NCI-H2081 treated with DMSO at 0.1 percent for 48 hours (cell line): ENCODE data around the gene CPLX3.

Experiments
- DNase-seq: peaks from one replicate; lab custom pipeline; 2025; lab: John Stamatoyannopoulos, UW

CPLX3 gene

DNA sequence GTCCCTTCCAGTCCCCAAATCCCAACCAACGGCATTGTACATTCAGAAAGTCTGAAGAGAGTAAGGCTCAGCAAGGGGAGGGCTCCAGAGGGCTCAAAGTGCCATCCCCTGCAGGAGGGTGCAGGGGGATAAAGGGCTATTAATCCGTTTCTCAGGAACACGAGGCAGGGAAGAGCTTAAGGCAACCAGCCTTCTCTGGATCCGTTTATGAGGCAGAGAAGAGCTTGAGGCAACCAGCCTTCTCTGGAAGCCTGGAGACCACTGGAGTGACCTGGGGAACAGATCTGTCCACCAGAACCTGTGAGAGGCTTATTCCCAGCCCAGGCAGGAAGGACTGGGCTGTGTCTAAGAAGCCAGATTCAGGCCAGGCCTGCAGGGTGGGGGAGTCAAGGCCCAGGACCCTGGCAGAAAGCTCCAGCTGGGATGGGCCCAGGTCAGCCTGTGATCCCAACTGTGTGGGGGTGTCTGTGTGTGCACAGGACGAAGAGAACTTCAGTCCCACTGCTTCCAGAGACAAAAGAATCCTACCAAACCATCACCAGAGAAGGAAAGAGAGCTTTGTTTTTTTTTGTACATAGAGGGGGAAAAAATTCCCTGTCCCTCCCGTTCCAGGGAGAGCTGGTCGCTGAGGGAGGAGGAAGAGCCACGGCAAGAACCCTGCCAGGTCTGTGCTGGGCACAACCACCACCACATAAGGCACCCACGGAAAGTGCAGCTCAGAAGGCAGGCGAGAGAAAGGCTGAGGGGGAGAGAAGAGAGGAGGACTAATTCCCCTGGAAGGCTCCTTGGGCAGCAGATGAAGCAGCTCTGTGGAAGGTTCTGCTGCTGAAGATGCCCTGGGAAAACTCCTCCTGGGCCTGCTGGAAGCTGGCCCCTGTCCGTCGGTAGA is 18.1 kb downstream of the CPLX3 start:
- no peak for DNase-seq

DNA sequence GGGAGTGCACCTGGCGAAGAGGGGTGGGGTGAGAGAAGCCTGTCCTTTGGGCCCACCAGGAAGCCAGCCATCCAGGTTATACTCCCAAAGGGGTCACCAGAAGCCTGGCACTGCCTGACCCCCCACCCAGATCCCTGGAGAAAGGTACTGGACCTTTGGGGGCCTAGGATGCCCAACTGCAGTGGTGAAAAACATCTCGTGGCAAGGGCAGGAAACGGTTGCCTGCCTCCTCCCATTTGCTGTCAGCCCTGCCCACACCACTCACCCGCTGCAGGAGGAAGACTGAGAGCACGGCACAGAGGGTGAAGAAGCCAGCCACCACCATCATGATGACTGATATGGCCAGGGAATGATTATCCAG is 18.8 kb downstream of the CPLX3 start:
- no peak for DNase-seq

DNA sequence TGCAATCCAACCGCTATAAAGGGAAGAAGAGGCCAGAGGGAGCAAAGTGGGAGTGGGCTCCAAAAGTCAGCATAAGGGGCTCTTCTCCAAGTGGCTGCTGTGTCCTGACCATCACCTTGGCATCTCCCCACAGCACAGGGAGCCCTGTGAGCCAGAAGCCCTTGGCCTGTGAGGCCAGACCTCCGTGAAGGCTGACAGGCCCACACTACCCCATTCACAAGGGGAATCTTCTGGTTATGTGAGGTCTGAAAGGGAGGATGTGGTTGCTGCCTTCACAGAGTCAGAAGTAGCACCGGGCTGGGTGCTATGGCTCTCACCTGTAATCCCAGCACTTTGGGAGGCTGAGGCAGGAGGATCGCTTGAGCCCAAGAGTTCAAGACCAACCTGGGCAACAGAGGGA is 19.2 kb downstream of the CPLX3 start:
- DNase-seq = no peak

DNA sequence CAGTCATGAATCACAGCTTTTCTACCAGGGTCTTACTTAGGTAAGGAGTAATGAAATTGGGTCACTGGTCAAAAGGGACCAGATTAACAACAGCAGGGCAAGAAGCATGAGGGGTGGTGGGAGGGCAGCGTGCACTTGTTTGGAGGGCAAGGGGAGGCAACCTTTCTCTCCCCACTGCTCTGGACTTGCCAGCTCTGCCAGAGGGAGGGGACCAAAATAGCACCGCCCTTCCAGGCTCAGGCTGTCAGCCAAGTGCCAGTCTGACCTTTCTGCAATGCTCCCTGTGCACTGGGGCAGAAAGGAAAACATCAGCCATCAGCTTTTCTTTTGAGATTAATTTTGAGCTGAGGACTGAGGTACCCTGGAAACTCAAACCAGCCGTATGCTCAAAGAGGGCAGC is 21.0 kb downstream of the CPLX3 start:
- DNase-seq = no peak

DNA sequence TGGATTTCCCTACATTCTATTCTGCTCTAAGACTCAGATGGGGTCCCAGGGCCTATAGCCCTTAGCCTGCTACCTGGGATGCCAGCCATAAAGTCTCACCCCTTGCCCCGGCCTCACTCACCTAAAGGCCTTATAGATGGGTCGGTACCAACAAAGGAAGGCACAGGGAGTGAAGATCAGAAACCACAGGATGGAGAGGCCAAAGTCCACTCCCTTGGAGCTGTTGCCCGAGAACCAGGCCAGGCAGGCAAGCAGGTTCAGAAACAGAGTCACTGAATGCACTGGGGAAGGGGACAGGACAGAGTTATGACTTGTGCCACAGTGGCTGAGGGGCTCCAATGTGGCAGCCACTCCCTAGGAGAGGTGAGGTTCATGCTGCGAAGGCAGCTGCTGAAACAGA is 24.0 kb downstream of the CPLX3 start:
- DNase-seq = no peak

DNA sequence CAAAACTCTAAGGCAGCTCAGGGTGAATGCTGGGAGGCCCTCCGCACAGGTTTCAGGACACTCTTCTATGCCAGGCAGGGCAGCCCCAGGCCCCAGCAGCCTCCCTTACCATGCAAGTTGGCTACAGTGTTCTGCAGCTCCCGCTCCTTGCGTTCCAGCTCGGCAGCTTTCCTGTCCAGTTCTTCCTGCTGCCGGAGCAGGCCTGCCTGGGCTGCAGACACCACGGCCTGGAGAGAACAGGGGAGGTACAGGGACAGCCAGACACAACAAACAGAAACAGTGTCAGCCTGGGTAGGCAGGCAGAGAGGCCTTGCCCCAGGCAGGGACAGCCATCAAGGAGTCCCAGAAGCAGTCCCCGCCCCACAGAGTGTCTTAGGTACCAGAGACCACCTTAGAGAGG is 25.5 kb downstream of the CPLX3 start:
- no peak for DNase-seq

DNA sequence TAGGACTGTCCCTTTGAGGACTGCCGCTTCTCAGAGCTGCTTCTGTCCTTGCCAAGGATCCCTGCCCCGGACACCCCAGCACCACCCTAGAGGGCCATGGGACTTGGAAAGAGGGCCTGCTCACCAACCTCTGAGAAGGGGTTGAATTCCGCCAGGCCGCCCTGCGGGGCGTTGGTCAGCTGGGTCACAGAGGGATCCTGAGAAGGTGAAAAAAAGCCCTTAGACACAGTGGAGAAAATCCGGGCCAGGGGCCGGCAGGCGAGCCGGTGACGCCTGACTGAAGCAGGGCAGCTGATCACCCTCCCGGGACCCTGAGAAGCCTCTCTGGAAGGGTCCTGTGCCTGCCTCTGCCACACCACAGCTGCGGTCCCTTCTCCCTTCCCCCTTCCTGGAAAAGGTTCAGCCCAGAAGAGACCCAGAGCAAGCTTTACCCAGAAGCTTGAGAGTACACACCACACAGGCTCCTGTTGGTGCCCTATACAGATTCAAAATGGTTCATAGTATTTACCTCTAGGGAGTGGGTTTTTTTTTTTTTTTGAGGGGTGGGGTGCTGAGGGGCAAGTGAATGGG is 28.1 kb downstream of the CPLX3 start:
- no peak for DNase-seq

DNA sequence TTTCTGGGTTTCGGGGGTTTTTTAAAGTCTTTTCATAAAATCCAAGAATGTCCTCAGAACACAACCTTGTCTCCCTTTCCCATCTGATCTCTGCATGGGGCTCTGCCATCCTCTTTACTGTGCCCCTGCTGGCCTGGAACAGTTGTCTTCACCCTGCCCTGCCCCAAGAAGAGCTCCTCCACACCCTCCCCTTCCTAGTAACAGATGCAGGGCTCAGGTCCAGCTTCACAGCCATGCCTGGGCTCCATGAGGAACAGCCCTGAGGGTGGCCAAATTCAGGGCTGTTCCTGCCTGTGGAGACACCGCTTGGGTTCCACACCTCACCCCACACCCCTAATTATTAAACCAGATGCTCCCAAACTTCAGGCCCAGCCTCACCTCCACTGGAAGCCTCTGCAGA is 29.4 kb downstream of the CPLX3 start:
- no peak for DNase-seq

DNA sequence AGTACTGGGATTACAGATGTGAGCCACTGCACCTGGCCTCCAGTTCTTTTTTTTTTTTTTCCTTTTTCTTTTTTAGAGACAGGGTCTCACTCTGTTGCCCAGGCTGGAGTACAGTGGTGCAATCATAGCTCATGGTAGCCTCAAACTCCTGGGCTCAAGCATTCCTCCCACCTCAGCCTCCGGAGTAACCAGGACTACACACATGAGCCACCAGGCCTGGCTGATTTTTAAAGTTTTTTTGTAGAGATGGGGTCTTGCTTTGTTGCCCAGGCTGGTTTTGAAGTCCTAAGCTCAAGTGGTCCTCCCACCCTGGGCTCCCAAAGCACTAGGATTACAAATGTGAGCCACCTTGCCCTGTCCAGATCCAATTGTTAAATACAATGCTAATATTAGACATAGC is 30.1 kb downstream of the CPLX3 start:
- DNase-seq = no peak

DNA sequence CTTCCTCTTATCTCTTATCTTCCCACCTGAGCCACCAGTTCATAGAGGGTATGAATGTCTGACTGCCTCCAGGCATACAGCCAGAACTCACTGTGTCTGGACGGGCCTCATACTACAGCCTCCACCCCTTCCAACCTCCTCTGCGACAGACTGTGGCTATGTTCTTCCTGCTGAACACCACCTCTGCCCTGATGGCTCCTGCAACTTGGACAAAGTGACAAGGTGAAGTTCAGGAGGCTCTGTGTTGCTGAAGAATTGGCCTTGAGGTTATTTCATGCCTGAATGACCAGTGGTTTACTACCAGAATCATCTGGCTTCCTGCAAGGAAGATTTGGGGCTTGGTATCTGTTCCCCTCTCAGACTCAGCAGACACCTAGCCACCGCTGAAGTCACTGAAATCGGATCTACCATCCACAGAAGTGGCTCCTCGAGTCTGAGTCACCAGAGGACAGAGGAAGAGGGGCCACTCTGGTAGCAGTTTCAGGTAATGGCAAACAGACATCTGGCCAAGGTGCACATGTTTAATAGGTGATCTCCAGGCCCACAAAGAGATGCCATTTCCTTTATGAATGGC is 30.7 kb downstream of the CPLX3 start:
- no peak for DNase-seq

DNA sequence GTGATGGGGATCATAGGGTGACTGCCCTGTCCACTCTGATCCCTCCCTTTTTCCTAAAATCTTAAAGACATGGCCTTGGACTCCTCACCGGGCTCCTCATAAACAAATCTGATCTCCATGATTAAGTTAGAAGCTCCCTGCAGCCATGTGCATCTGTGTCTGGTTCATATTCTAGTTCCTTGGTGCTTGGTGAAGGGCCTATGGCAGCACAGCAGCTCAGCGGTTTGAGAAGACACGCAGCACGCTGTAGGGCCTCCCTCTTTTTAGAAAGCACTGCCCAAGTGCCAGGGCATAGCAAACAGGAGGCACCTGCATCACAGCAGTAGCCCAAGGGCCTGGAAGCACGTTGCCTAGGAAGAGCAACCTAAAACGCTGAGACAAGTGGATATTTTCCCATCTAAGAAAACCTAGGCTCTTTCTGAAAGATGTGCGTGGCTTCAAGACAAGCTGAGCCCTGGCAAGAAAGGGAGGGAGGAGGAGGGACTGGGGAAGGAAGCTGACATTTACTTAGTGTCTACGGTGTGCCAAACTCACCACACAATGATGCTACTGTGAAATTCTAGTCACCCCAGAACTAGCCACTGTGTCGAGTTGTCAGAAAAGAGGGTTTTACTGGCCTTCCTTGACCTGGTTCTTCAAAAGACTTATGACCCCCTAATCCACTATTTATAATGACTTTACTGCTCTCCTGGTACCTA is 31.4 kb downstream of the CPLX3 start:
- DNase-seq = no peak

DNA sequence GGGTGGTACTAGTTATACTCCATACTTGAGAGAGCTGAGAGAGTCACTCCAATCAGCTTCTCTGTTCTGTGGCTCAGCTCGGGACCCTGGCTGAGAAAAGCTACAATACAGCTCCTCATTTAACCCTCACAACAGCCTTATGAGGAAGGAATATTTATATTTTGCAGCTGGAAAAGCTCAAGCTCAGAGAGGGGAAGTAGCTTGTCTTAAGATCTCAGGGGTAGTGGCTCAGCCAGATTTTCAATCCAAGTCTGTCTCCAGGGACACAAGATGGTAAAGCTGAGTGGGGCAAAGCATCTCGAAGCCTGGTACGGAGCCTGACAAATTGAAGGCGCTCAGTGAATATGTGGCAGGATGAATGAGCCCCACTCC is 31.9 kb downstream of the CPLX3 start:
- no peak for DNase-seq

DNA sequence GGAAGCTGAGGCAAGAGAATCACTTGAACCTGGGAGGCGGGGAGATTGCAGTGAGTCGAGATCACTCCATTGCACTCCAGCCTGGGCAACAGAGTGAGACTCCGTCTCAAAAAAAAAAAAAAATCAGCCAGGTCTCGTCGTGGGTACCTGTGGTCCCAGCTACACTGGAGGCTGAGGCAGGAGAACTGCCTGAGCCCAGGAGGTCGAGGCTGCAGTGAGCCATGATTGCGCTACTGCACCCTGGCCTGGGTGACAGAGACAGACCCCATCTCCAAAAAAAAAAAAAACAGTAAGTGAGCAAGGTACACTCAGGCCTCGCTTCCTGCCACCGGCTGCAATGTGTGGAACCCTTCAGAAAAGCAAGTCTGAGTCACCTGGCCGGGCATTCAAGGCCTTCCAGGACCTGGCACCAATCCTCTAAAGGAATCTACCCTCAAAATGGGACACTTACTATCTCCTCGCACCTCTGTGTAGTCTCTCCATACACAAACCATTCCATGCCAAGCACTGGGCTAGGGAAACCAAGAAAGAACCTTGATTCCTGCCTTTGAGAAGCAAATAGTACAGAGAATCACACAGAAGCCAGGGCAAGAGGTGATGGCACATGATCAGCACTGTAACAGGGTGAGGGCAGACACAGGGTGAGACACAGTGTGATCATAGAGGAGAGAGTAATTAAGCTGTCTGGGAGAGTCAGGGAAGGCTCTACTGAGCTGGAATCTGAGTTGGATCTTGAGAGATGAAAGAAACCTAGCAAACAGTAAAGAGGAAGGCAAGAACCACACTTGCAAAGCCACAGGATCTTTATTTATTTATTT is 37.0 kb downstream of the CPLX3 start:
- no peak for DNase-seq

DNA sequence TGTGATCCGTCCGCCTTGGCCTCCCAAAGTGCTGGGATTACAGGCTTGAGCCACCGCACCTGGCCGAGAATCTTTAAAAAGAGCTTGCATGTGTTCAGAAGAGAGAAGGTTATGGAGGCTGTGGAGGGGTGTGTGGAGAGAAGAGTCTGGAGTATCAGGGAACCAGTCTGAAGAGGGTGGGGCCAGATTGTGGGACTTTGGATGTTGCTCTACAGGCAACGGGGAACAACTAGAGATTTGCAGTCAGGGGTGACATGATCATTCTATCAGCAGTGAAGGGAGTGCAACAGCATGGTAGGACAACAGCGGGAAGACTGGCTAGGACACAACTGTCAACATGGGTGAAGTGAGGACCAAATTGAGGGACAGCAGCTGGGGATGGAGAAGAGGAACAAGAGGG is 37.9 kb downstream of the CPLX3 start:
- DNase-seq = no peak

DNA sequence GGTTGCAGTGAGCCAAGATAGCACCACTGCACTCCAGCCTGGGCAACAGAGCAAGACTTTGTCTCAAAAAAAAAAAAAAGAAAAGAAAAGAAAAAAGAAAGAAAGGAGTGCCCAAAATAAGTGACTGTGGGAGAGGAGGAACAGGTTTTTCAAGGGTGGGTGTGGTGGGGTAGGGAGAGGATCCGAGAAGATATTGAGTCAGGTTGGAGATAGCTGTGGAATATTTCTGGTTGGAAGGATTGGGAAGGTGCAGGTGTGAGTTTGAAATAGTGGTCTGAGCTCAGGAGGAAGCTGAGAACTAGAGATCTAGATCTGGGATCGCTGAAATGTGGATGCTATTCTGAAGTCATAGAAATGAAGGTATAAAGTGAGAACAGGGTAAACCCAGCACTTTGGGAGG is 38.9 kb downstream of the CPLX3 start:
- DNase-seq = no peak

DNA sequence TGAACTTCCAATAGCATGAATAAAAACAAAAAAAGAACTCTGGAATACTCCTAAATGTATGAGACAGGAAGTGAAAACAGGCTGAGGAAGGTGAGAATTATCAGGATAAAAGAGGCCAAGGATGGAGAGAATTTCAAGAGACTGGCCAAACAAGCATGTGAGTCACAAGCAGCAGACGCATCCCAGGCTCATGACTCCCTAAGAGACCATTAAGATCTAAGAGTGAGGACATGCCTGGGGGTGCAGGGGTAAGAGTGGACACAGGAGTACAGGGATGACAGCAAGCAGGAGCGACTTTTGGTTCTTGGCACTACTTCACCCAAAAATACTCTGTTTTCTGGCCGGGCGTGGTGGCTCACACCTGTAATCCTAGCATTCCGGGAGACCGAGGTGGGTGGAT is 39.7 kb downstream of the CPLX3 start:
- no peak for DNase-seq

DNA sequence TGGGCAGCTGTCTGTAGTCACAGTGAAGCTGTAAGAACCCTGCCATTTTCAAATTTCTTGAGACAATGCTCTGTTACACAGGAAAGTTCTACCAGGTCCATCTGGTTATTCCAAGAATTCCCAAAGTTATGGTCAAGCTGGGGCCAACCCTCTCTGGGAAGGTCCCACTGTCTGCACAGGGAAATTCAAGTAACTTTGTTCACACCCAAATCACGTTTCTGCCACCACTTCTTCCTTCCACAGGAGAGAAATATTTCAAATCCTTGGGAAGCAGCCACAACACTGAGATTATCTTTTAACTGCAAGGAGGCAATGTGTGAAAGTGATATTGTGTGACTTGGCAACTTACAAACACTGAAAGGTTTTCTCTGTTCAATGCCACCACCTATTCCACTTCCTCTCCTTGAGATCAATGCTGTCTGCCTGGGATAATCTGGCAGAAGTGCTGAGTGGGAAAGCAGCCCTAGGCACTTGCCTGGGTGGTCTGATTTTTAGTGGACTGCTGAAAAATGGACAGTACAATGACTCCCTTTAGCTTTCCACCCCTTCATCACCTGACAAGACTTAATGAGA is 41.1 kb downstream of the CPLX3 start:
- DNase-seq = no peak

DNA sequence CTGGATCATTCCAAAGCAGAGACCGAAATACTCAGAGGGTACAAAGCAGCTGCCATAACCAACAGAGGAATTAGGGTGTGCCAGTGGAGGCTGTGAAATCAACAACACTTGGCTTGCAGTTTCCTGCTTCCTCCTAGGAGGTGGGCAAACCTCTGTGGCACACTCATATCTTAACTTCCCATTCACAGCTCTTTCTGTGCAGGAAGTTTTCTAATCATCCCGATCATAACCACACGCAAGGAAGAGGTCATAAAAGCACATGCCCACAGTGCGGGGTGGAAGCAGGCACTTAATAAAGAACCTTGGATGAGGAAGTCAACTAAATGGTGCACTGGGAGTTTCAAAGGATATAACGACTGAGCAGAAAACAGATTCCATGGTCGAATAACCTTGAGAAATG is 41.6 kb downstream of the CPLX3 start:
- DNase-seq = no peak

DNA sequence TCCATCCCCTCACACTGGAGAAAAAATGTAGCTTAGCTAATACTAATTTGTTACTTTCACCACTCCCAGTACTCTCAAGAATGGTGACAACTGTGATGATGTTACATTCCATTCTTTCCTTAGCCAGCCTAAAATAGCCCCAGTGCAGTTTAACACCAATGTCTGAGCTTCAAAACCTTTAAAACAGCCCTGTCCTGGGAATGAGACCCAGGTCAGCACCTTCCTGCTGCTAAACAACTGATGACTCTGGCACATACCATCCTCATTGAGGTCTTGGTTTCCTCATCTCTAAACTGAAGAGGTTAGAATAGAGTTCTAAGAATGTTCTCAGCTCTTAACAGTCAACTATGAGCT is 42.9 kb downstream of the CPLX3 start:
- DNase-seq = no peak

DNA sequence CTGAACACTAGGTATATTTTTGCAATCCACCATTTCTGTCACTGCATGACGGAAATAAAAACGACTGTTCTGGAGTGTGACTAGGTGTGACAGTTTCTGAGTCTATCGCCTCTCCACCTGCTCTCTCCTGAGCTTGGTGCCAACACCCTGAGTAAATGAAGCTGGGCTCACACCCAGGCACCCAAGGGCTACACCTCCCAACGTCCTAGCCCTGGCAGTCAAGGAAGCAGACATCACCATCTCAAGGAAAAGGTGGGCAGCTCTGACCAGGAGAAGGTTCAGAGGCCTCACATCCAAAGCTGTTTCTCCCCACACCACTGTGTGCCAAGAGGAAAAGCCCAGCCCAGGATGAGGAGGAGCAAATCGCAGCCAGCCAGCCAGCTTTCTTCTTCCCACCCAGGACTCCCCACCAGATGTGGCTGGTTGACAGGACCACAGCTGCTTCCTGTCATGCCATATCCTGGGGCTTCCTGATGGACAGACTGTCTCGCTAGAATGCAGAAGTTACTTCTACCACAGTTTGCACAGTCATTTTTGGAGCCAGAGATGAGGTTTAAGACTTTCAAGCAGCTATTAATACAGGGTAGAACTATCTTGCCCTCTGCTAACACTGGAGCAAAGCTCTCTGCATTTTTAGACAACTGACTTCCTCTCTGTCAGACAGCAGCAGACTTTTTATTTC is 43.4 kb downstream of the CPLX3 start:
- DNase-seq = no peak

DNA sequence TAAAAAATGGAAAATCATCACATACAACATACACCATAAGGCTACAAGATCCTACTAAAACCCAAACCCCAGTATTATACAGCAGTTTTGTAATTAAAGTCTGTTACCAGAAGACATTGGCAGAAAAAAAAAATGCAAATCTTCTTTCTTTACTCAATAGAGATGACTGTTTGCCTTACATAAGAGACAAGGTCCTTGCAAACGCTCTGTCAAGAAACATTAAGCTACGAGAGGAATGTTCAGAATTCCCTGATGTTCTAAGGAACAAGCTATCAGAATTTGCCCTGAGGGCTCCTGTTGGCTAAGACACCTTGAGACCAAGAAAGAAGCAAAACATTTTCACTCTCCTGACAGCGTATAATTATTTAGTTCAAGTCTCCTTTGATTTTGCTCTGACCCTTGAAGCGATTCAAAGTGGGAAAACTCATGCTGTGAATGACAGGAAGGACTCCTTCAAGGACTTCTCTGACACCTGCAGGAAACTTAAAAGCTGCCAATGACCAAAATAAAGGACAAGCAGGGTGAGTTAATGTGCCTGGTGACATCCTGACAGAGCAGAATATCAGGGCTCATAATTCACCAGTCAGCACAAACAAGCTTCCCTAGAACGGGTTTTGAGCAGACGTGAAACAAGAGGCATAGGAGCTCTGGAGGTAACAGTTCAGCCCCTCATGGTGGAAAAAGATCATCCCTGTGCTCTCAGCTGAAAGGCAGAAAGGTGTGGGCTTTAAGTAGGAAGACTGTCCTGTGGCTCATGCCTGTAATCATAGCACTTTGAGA is 44.2 kb downstream of the CPLX3 start:
- DNase-seq = no peak
